Neural cell (in vitro differentiated cells): ENCODE data around the gene DPF3. TPM values are rescaled to one million over a fixed set of nuclear protein-coding genes. Genes with fewer than 3 reads are reported as not detected.

ENCODE experiments used
- H2AFZ ChIP-seq: fragments of 200-600, 300-800 bp; sonication (generic), shearing (Covaris generic); 2 replicates; pipeline ENCODE4 v1.6.0; 2014; ENCODE audit warnings: low read depth, mild to moderate bottlenecking, antibody characterized with exemption, low read length, moderate library complexity
- H3F3A ChIP-seq: fragments of 200-600 bp; shearing (Covaris generic); 2 replicates; pipeline ENCODE4 v1.6.1; 2016; ENCODE audit warnings: mild to moderate bottlenecking, moderate library complexity, mixed read lengths, antibody characterized with exemption, low read length; ENCODE audit not compliant: insufficient read depth, poor library complexity, severe bottlenecking
- H3K27ac ChIP-seq: fragments of 200-600, 300-800 bp; sonication (generic), shearing (Covaris generic); 2 replicates; pipeline ENCODE4 v1.5.1; 2014; ENCODE audit warnings: mild to moderate bottlenecking, low read length, moderate library complexity
- H3K27me3 ChIP-seq: fragments of 300-800, 200-600 bp; sonication (generic), shearing (Covaris generic); 2 replicates; pipeline ENCODE4 v1.6.0; 2014; ENCODE audit warnings: mild to moderate bottlenecking, low read depth, low read length, moderate library complexity; ENCODE audit not compliant: insufficient read depth
- H3K36me3 ChIP-seq: fragments of 300-800, 200-600 bp; sonication (generic), shearing (Covaris generic); 2 replicates; pipeline ENCODE4 v1.5.1; 2014; ENCODE audit warnings: mild to moderate bottlenecking, antibody characterized with exemption, low read length, moderate library complexity; ENCODE audit not compliant: insufficient read depth
- H3K4me2 ChIP-seq: fragments of 300-800, 200-600 bp; sonication (generic), shearing (Covaris generic); 2 replicates; pipeline ENCODE4 v1.6.0; 2014; ENCODE audit warnings: mild to moderate bottlenecking, low read length
- H3K4me3 ChIP-seq: fragments of 300-800, 200-600 bp; sonication (generic), shearing (Covaris generic); 2 replicates; pipeline ENCODE4 v1.5.1; 2014; ENCODE audit warnings: mild to moderate bottlenecking, low read length, moderate library complexity
- H3K79me2 ChIP-seq: fragments of 200-600 bp; shearing (Covaris generic); replicated peaks from 2 replicates; pipeline ENCODE4 v1.6.0; 2014; ENCODE audit warnings: mild to moderate bottlenecking, low read length, moderate library complexity; ENCODE audit not compliant: insufficient read depth
- H3K9ac ChIP-seq: fragments of 300-800, 200-600 bp; sonication (generic), shearing (Covaris generic); 2 replicates; pipeline ENCODE4 v1.6.1; 2016; ENCODE audit warnings: mild to moderate bottlenecking, low read length, mixed read lengths
- H3K9me2 ChIP-seq: fragments of 200-600 bp; shearing (Covaris generic); 2 replicates; pipeline ENCODE4 v1.6.1; 2016; ENCODE audit warnings: mild to moderate bottlenecking, low read length, mixed read lengths; ENCODE audit not compliant: insufficient read depth
- H3K9me3 ChIP-seq: fragments of 200-600, 300-800 bp; sonication (generic), shearing (Covaris generic); 2 replicates; pipeline ENCODE4 v1.6.1; 2016; ENCODE audit warnings: mild to moderate bottlenecking, mixed run types, low read length, moderate library complexity, mixed read lengths
- H4K20me1 ChIP-seq: fragments of 200-600 bp; shearing (Covaris generic); 2 replicates; pipeline ENCODE4 v1.6.1; 2016; ENCODE audit warnings: mild to moderate bottlenecking, mixed run types; ENCODE audit not compliant: insufficient read depth
- CTCF ChIP-seq: fragments of 450-650 bp; IDR thresholded peaks from 2 replicates; pipeline ENCODE4 v1.5.1; 2014; ENCODE audit warnings: antibody characterized with exemption, mild to moderate bottlenecking, moderate library complexity; ENCODE audit not compliant: poor library complexity, severe bottlenecking
- EP300 ChIP-seq: fragments of 450-650 bp; conservative IDR thresholded peaks from 2 replicates; pipeline ENCODE4 v1.6.1; 2014; ENCODE audit warnings: antibody characterized with exemption, mild to moderate bottlenecking, moderate library complexity; ENCODE audit not compliant: poor library complexity, severe bottlenecking
- EZH2 ChIP-seq: fragments of 200-600, 300-800 bp; shearing (Covaris generic), sonication (generic); IDR thresholded peaks from 2 replicates; pipeline ENCODE4 v1.6.1; 2014; ENCODE audit warnings: antibody characterized with exemption, low read length, borderline replicate concordance, mild to moderate bottlenecking; ENCODE audit not compliant: insufficient read depth, poor library complexity, severe bottlenecking
- MXI1 ChIP-seq: fragments of 450-650 bp; conservative IDR thresholded peaks from 2 replicates; pipeline ENCODE4 v1.6.1; 2014; ENCODE audit warnings: antibody characterized with exemption, mild to moderate bottlenecking; ENCODE audit not compliant: poor library complexity, severe bottlenecking
- POLR2AphosphoS5 ChIP-seq: IDR thresholded peaks from 2 replicates; pipeline ENCODE4 v1.6.1; 2012
- RAD21 ChIP-seq: fragments of 450-650 bp; conservative IDR thresholded peaks from 2 replicates; pipeline ENCODE4 v1.6.1; 2014; ENCODE audit warnings: antibody characterized with exemption, mild to moderate bottlenecking, moderate library complexity
- REST ChIP-seq: IDR thresholded peaks from 2 replicates; pipeline ENCODE4 v1.6.1; 2012; ENCODE audit warnings: borderline replicate concordance
- SMC3 ChIP-seq: fragments of 450-650 bp; conservative IDR thresholded peaks from 2 replicates; pipeline ENCODE4 v1.6.1; 2014; ENCODE audit warnings: antibody characterized with exemption, mild to moderate bottlenecking, moderate library complexity; ENCODE audit not compliant: poor library complexity
- TAF1 ChIP-seq: IDR thresholded peaks from 2 replicates; pipeline ENCODE4 v1.6.1; 2012; ENCODE audit warnings: low read depth
- polyA plus RNA-seq: library from polyadenylated mRNA; depleted of rRNA; stranded (reverse); fragments of >200 nt; gene quantifications from 2 replicates; pipeline ENCODE4 v1.2.3, GENCODE V29; 2014

The DPF3 gene
- polyA plus RNA-seq, 1 donor from 2014 or later, result 2.9 TPM

DNA sequence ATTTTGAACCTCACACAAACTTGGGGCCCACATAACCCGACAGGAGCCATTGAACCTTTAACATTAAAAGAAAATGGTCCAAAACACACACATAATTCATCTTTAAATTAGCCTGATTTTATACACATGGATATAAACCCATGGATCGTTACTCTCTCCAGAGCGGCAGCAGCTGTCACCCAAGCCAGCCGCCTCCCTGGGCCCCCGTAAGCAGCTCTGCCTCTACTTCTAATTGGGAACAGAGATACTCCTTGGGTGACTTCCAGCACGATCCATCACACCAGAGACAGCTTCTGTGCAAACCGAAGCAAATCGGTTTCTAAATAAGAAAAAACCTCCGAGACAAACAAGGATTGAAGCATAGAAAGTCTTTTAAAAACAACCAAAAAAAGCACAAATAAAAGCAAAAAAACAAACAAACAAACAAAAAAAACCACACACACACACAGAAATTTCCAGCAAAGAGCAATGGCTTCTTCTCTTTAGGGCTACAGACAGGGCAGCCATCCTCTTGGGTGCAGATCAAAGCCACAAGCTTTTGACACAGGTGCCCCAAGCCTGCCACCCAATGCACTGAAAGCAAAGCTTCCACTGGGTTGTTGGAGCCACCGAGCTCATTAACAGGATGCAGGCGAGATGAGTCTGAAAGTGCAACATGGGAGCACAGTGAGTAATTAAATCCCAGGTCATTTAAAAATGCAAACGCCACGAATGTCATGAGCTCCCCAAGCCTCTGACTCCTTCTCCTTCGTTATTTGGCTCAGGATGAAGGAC is 156.9 kb downstream of the DPF3 start:
- H3K9ac ChIP-seq, result no peak overlapping the region
- H3K4me2 ChIP-seq, result no peak overlapping the region
- no peaks in the 10 kb centered on the region for H3K79me2 ChIP-seq

DNA sequence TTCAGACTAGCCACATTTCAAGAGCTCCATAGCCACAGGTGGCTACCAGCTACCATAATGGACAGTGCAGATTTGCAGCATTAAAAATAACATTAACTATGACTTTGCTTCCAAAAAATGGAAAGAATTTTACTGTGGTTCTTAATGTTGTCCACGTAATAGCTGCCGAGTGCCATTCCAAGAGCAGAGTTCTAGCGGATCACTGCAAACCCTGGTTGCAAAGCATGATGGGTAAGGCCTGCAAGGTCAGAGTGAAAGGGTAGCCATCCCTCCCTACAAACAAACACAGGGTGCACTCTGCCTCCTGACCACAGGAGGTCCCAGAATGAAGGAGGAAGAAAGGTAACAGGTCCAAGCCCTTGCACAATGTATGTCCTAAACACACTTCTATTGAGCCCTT is 157.6 kb downstream of the DPF3 start:
- H3K4me3 ChIP-seq, result no peak overlapping the region
- no peaks in the 10 kb centered on the region for H3K36me3 ChIP-seq
- H3K27me3 ChIP-seq, result no peaks in the 10 kb centered on the region
- H2AFZ ChIP-seq, result no peak overlapping the region
- H3K27ac ChIP-seq, result no peak overlapping the region
- no peak overlapping the region for H3K9ac ChIP-seq
- H3K9me2 ChIP-seq, result no peaks in the 10 kb centered on the region
- no peak overlapping the region for H3K4me2 ChIP-seq
- H3F3A ChIP-seq, result no peaks in the 10 kb centered on the region
- H3K79me2 ChIP-seq, result no peaks in the 10 kb centered on the region
- no peaks in the 10 kb centered on the region for H4K20me1 ChIP-seq
- H3K9me3 ChIP-seq, result no peaks in the 10 kb centered on the region
- TF ChIP-seq POLR2AphosphoS5, result no peak
- no peak for TF ChIP-seq CTCF
- TF ChIP-seq RAD21, result no peak
- TF ChIP-seq TAF1, result no peak
- TF ChIP-seq SMC3, result no peak
- TF ChIP-seq EZH2, result no peak

More for the DNA sequence above, 156.9 kb downstream of the DPF3 start:
- Histone ChIP-seq H3K27me3 (no peaks in the 10 kb centered on the region), H3F3A (no peaks in the 10 kb centered on the region), H3K27ac (peak overlapping the region; percentile 14), H3K36me3 (no peaks in the 10 kb centered on the region), H2AFZ (no peak overlapping the region), H4K20me1 (no peaks in the 10 kb centered on the region), H3K4me3 (peak overlapping the region; percentile 9), H3K9me2 (no peaks in the 10 kb centered on the region), H3K9me3 (no peaks in the 10 kb centered on the region)
- no peak for TF ChIP-seq MXI1
- no peak for TF ChIP-seq REST
- no peak for TF ChIP-seq EZH2
- no peak for TF ChIP-seq EP300
- TF ChIP-seq SMC3, result no peak
- TF ChIP-seq POLR2AphosphoS5, result no peak
- TF ChIP-seq CTCF, result no peak
- TF ChIP-seq TAF1, result no peak
- no peak for TF ChIP-seq RAD21
